HG02759 (cell line): ENCODE results near the gene APC.
A peak's percentile ranks its signal among the peaks of the same experiment; 100 is the strongest.
"Not testable (repeated sequence)": the region's sequence is repeated elsewhere in the genome, so short reads cannot be mapped to it uniquely, and the experiment has no call there.

ENCODE experiments used
- ATAC-seq: cut with Tn5 transposase; IDR thresholded peaks from one replicate; pipeline ENCODE4 v1.9.1; 2021; ENCODE audit warnings: mild to moderate bottlenecking, moderate library complexity; ENCODE audit not compliant: unreplicated experiment

Gene APC

DNA sequence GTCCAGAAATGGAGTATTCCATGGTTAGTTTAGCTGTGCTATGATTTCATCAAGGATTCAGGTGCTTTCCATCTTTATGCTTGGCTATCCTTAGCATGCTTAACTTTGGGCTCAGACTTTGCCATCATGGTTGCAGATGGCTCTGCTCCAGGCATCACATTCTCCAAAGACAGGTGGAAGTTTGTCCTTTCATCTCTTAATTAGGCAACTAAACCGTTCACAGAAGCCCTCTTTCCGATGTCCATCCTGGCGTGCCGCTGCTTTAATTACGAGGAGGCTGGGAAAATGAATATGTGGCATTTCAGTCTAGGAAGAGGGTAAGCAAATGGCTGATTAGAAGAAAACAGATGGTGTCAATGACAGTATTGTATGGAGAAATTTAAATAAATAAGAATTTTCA, 24.5 kb upstream of the APC start:
- ATAC-seq = no peak

DNA sequence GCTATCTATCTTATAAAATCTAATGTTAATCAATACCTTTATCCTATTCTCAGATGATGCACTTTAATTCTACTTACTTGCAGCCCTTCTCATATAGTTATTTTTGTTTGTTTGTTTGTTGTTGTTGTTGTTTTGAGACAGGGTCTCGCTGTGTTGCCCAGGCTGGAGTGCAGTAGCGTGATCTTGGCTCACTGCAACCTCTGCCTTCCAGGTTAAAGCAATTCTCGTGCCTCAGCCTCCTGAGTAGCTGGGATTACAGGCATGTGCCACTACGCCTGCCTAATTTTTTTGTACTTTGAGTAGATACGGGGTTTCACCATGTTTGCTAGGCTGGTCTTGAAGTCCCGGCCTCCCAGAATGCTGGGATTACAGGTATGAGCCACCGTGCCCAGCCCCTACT, 20.8 kb upstream of the APC start:
- ATAC-seq = not testable (repeated sequence)

DNA sequence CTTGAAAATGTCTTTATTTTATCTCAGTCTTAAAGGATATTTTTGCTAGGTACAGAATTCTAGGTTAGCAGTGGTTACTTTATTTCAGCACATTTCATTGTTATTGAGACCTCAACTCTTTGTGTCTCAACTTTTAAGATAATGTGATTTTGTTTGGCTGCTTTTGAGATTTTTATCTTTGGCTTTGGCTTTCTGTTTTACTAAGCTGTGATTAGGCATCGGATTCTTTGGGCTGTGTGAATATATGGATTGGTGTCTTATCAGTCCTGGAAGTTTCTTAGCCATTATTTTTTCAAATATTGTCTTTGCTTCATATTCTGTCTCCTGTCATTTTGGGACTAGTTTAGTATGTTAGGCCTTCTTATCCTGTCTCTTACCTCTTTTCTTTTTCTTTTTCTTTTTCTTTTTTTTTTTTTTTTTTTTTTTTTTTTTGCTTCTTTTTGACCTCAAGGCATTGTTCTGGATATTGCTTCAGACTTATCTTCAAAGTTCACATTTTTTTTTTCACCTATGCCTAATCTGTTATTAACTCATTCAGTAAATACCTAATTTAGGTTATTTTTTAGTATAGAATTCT, 20.1 kb upstream of the APC start:
- ATAC-seq = no peak

DNA sequence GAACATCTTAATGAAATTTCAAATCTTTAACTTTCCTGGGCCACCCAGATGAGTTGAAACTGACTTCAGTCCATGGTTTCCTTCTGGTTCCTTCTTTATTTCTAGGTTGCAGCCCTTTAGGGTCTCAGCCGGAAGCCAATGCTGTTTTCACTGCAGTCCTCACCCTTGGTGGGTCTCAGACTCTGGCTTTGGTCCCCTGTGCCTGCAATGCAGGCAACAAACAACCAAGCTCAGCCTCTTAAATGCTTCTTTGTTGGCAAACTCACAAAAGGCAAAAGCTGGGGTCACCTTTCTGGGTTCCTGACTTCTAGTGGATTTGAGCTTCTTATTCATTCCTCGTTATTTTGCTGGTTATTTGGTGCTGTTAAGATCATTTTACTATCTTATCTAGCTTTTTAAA, 19.3 kb upstream of the APC start:
- no peak for ATAC-seq

GRCh38 chr5:112720576-112720975, 17.1 kb upstream of the APC start:
- no peak for ATAC-seq

- ATAC-seq = no peak
Measured at GRCh38 chr5:112724901-112725300, 12.8 kb upstream of the APC start.

DNA sequence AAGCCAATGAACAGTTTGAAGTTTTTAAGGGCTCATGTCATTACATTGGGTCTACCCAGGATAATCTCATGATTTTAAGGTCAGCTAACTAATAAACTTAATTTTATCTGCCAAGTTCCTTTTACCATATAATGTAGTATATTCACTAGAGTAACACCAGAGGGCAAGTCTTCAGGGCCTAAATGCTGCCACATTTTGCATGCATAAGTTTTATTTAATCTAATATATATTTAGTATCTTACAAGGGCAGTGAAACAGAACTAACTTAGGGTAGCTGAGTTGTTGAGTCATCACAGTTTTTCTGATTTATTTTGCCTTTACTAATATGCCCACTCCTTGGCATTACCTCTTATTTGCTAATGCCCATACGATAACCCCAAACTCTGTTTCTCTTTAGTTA, 8.1 kb upstream of the APC start:
- ATAC-seq = no peak

GRCh38 chr5:112732131-112732530, 5.6 kb upstream of the APC start:
- ATAC-seq = no peak

GRCh38 chr5:112733586-112733985, 4.1 kb upstream of the APC start:
- no peak for ATAC-seq

- ATAC-seq = no peak
Measured at GRCh38 chr5:112734597-112734996, 3.1 kb upstream of the APC start.

DNA sequence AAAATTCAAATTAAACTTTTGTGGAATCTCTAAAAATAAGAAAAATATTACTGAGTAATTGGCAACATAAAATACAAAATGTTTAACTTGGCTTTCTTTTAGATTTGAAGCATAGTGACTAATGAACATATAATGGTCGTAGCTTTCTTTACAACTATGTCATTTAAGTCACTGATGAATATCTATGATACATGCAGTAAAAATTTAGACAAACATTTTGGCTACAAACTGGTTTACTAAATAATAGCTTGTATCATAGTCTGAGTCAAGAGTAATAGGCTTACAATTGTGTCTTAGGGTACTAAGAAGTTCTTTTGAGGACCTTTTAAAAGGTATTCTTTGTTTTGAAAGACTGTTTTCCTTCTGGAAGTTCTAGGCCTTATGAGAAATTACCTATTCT, 2.0 kb upstream of the APC start:
- ATAC-seq = no peak

DNA sequence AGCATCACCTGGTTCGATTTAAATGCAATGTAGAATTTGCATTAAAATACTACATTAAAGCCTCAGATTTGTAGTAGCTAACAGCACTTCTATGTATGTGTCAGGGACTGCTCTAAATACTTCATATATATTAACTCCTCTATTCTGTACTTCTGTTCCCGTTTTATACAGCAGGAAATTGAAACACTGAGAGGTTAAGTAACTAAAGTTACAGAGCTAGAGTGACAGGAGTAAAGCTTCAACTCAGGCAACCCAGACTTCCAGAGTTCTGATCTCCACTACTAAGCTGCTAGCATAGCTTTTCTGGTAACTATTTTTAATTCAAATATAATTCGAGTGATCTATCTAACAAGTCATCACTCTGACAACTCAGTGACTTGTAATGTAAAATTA, 619 bp upstream of the APC start:
- peak; percentile 2 for ATAC-seq

DNA sequence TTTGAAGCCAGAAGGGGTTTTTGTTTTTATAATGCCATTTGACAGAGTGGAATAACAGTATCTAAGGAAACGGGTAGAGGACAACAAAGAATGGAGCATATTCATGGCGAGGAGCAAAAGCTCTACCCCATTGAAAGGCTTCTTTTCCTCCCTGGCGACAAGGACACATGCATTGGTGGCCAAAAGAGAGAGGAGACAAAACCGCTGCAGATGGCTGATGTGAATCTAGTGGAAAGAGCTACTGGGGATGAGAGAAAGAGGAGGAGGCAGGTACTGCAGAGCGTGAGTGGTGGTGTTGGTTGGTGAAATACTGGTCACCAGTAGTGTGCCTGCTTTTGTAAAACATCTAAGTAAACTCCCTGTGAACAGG, 491 bp downstream of the APC start:
- ATAC-seq = peak; percentile 15

DNA sequence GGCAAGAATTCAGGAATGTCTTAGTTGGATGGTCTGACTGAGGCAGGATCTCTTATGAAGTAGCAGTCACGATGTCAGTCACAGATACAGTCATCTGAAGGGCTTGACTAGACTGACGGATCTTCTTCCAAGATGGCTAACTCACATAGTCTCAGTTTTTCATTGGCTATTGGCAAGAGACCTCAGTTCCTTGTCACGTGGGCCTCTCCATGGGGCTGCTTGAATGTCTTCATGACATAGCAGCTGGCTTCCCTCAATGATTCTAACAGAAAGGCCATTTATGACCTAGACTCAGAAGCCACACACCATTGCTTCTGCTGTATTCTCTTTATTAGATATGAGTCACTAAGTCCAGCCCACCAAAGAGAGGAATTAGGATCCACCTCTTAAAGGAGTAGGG, 4.7 kb downstream of the APC start:
- no peak for ATAC-seq

DNA sequence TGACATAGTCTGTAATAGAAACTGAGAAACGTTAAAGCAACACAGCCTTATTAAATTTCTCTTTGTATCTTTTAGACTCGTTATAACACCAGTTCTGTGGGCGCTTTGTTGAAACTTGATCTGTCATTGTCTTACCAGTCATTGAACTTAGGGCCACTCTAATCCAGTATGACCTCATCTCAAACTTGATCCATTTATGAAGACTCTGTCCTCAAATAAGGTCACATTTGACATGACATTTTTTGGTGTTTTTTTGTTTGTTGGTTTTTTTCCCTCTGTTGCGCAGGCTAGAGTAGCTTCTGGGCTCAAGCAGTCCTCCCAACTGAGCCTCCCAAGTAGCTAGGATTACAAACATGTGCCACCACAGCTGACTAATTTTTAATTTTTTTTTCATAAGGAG, 5.9 kb downstream of the APC start:
- ATAC-seq = no peak

GRCh38 chr5:112752335-112752734, 14.7 kb downstream of the APC start:
- ATAC-seq = no peak

GRCh38 chr5:112755703-112756102, 18.0 kb downstream of the APC start:
- no peak for ATAC-seq

- ATAC-seq = peak; percentile 85
Measured at GRCh38 chr5:112757468-112758208, 20.0 kb downstream of the APC start.

DNA sequence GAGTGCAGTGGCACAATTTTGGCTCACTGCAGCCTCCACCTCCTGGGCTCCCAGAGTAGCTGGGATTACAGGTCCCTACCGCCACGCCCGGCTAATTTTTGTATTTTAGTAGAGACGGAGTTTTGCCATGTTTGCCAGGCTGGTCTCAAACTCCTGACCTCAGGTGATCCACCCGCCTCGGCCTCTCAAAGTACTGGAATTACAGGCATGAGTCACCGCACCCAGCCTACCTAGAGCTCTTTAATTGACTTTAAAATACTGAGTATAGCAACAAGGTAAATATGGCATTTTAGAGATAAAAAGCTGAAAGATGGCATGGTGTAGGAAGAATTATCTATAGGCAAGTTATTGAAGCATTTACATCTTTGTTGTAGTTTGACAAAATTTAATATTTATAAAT, 21.0 kb downstream of the APC start:
- no peak for ATAC-seq

DNA sequence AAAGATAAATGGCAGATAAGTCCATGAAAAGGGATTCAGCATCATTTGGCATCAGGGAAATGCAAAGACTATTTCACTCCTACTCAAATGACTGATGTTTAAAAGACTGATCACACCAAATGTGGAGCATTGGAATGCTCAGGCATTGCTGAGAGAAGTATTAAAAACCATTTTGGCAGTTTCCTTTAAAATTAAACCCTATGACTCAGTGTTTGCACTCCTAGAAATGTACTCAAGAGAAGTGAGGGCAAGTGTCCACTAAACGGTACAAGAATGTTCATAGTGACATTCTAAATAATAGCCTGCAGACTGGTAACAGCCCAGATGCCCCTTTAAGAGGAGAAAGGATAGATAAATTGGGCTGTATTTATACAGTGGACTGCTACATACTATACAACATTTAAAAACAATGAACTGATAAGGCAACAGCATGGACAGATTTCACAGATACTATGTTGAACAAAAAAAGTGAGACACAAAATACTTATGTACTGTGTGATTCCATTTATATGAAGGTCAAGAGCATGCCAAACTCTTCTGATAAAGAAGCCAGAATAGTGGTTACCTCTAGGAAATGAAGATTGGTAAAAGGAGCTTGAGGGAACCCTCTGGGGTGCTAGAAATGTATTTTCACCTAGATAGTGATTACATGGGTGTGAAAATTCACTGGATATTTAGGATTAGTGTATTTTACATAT, 24.6 kb downstream of the APC start:
- ATAC-seq = no peak

GRCh38 chr5:112763165-112763564, 25.5 kb downstream of the APC start:
- no peak for ATAC-seq

DNA sequence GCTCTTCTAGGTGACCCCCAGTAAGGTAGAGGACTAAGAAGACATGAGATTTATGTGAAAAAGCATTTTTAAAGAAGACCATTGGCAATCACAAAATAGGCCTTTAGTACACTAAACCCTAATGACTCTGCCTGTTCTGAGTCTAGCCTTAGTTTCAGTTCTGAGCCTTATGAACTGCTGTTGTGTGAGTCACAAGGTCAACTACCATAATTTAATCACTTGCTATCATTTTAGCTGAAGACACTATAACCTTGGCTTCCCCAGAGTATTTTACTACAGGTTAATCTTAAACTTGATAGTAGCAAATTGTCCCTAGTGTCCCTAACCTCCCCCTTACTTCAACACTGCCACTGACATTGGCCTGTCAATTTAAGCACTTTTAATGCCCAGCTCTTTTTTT, 34.4 kb downstream of the APC start:
- ATAC-seq = no peak
